Cardiac fibroblast (primary cell): ENCODE results near the gene ING2.
A peak's percentile ranks its signal among the peaks of the same experiment; 100 is the strongest.
"Not testable (repeated sequence)": the region's sequence is repeated elsewhere in the genome, so short reads cannot be mapped to it uniquely, and the experiment has no call there.

Source experiments
- DNase-seq, 2 donors: peaks; one replicate each; pipeline versions ENCODE4 v3.0.0 to v3.0.0-alpha.2; 2010; ENCODE audit warnings: low read depth in 2 of 2
- H3K4me3 ChIP-seq, 2 donors: replicated peaks in 1 of 2; 1 replicate in 1 of 2; 2 replicates in 1 of 2; pipeline ENCODE4 v1.5.1; 2011; ENCODE audit warnings: low read depth in 2 of 2, low read length in 2 of 2, mild to moderate bottlenecking in 2 of 2, moderate library complexity in 1 of 2
- TF ChIP-seq, protein P1 (sequence below): IDR thresholded peaks from one replicate; pipeline ENCODE4 v1.5.1; 2011; ENCODE audit warnings: low read depth, mild to moderate bottlenecking, low read length, inconsistent platforms

ING2 gene

DNA sequence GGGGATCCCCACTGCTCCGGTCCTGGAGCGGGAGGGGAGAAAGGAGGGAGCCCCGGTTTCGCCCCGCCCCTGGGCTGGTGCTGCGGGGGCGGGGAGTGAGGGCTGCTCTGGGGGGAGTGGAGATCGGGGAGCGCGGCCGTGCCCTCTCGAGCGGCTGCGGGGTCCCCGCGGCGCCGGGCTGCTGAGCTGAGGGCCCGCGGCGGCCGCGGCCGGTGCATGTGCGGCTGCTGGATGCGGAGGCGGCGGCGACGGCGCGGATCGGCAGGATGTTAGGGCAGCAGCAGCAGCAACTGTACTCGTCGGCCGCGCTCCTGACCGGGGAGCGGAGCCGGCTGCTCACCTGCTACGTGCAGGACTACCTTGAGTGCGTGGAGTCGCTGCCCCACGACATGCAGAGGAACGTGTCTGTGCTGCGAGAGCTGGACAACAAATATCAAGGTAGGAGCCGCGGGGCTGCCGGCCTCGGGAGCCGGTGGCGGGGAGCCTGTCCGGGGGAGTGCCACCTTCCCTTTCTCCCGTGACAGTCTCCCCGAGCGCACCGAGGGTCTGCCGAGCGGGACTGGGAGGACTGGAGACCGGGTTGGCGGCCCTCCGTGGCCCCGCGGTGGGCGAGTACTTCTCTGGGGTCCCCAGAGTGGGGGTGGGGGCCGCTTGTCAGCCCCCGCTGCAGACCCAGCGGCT lies at the start of gene ING2:
Gene ING2, plus strand, starts transcription at position 129 of the 681 bp plus-strand sequence. Its CDS starts 138 bp downstream, at position 267.
- no peak for DNase-seq
- TF ChIP-seq, protein P1, sequence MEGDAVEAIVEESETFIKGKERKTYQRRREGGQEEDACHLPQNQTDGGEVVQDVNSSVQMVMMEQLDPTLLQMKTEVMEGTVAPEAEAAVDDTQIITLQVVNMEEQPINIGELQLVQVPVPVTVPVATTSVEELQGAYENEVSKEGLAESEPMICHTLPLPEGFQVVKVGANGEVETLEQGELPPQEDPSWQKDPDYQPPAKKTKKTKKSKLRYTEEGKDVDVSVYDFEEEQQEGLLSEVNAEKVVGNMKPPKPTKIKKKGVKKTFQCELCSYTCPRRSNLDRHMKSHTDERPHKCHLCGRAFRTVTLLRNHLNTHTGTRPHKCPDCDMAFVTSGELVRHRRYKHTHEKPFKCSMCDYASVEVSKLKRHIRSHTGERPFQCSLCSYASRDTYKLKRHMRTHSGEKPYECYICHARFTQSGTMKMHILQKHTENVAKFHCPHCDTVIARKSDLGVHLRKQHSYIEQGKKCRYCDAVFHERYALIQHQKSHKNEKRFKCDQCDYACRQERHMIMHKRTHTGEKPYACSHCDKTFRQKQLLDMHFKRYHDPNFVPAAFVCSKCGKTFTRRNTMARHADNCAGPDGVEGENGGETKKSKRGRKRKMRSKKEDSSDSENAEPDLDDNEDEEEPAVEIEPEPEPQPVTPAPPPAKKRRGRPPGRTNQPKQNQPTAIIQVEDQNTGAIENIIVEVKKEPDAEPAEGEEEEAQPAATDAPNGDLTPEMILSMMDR, result no peak
- H3K4me3 ChIP-seq, result peak within 1 kb of the TSS; percentile 91 to 95

GRCh38 chr4:183455431-183456195 lies 49.2 kb upstream of the ING2 start:
- TF ChIP-seq, protein P1, result no peak
- no peak overlapping the region for H3K4me3 ChIP-seq
- peak in 1 of 2 donors; percentile 35 for DNase-seq

DNA sequence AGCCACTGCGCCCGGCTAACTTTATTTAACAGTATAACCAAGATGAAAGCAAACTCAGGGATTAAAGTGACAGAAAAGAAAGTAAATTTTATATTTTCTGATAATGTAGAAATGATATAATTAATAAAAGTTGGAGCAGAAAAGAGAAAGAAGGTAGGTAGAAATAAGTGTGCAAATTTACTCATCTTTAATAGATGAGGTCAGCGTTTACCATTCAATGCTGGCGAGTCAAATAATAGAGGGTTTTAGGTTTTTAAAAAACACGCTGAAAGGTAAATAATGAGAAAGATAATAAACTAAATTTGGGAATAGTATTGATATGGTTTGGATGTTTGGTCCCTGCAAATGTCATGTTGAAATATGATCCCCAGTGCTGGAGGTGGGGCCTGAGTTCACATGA lies 46.9 kb upstream of the ING2 start:
- DNase-seq, result no peak
- H3K4me3 ChIP-seq, result no peak overlapping the region
- TF ChIP-seq, protein P1, result no peak

GRCh38 chr4:183463903-183464619 lies 40.8 kb upstream of the ING2 start:
- DNase-seq, H3K4me3 ChIP-seq: not testable (repeated sequence)

- DNase-seq, H3K4me3 ChIP-seq: not testable (repeated sequence)
Measured at GRCh38 chr4:183465879-183466278, 39.0 kb upstream of the ING2 start.

DNA sequence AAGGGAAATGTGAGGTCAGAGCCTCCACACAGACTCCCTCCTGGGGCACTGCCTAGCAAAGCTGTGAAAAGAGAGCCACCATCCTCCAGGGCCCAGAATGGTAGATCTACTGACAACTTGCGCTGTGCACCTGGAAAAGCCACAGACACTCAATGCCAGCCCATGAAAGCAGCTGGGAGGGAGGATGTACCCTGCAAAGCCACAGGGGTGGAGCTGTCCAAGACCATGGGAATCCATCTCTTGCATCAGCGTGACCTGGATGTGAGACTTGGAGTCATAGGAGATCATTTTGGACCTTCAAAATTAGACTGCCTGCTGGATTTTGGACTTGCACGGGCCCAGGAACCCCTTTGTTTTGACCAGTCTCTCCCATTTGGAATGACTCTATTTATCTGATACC lies 37.6 kb upstream of the ING2 start:
- no peak overlapping the region for H3K4me3 ChIP-seq
- TF ChIP-seq, protein P1, result no peak
- no peak for DNase-seq

DNA sequence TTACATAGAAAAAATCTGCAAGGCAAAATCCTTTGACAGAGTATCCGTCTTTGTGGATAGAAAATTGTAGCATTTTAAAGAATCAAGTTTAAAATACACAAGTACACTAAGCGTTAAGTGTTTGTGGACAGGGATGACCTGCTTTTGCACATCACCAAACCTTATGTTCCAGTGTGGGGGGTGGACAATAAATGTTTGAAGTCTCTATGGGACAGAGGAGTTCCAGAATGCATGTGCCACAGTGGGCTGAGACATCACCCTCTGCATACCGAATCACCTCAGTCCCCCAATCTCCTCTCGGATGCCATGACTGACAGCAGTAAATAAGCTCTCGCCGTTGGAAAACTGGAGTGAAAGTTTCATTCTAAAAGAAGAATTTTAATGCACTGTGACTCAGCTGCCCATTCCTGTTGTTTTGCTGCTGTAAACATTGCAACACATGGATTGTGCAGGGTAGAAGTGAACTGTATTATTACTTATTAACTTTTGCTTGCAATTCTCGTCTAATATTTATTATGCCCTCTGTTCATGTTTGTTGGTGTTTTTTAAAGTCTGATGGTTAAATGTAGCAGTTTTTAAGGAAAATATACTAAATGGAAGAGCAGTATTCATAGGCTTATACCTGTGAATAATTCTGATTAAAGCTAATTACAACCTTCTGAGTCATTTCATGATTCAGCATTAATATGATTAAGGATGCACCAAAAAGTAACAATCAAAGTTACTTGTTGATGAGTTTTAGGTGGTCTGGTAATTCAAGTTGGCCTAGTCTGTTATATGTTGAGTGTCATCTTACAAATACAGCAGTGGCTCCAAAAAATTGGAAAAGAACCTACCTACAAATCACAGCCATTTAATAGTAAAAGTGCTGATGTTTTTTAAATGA lies 36.4 kb upstream of the ING2 start:
- DNase-seq, result peak; percentile 15 to 37
- H3K4me3 ChIP-seq, result no peak overlapping the region
- TF ChIP-seq, protein P1, result no peak
